T-helper 2 cell treated with Interferon-gamma antibody and Interleukin-4, amounts not matched to agents 5 μg/mL and 100 μg/mL, for 36 hours (primary cell): ENCODE data around the gene DDHD1.
"Not testable (repeated sequence)": the region's sequence is repeated elsewhere in the genome, so short reads cannot be mapped to it uniquely, and the experiment has no call there.

Source experiments
- DNase-seq: peaks from one replicate; pipeline ENCODE4 v3.0.0; 2021; ENCODE audit warnings: low spot score
- H3K27ac Mint-ChIP-seq: one replicate; pipeline ENCODE4 v1.8.0; 2021; ENCODE audit warnings: mild to moderate bottlenecking, mixed read lengths
- H3K27me3 Mint-ChIP-seq: one replicate; pipeline ENCODE4 v1.8.0; 2021; ENCODE audit warnings: low read depth, mixed read lengths
- H3K36me3 Mint-ChIP-seq: one replicate; pipeline ENCODE4 v1.8.0; 2021; ENCODE audit warnings: low read depth, mixed read lengths
- H3K4me1 Mint-ChIP-seq: one replicate; pipeline ENCODE4 v1.8.0; 2021; ENCODE audit warnings: low read depth, mixed read lengths
- H3K4me3 Mint-ChIP-seq: one replicate; pipeline ENCODE4 v1.8.0; 2022; ENCODE audit warnings: mild to moderate bottlenecking, moderate library complexity, mixed read lengths
- H3K9me3 Mint-ChIP-seq: one replicate; pipeline ENCODE4 v1.8.0; 2021; ENCODE audit warnings: mixed read lengths

Gene DDHD1

GRCh38 chr14:53144244-53144643, 8.9 kb downstream of the DDHD1 start:
- peaks cover 49% of the 10 kb centered on the region for H3K9me3 Mint-ChIP-seq
- H3K27ac Mint-ChIP-seq, result peak overlapping the region; percentile 52
- peaks cover 57% of the 10 kb centered on the region for H3K4me1 Mint-ChIP-seq
- peak; percentile 30 for DNase-seq
- H3K36me3 Mint-ChIP-seq, result peaks cover 63% of the 10 kb centered on the region
- peak overlapping the region; percentile 46 for H3K4me3 Mint-ChIP-seq
- no peaks in the 10 kb centered on the region for H3K27me3 Mint-ChIP-seq

GRCh38 chr14:53140585-53140984, 12.5 kb downstream of the DDHD1 start:
- peaks cover 48% of the 10 kb centered on the region for H3K4me1 Mint-ChIP-seq
- peaks cover 75% of the 10 kb centered on the region for H3K36me3 Mint-ChIP-seq
- H3K4me3 Mint-ChIP-seq, result no peak overlapping the region
- DNase-seq, result no peak
- H3K27ac Mint-ChIP-seq, result no peak overlapping the region
- no peaks in the 10 kb centered on the region for H3K27me3 Mint-ChIP-seq
- H3K9me3 Mint-ChIP-seq, result peaks cover 71% of the 10 kb centered on the region

GRCh38 chr14:53137568-53138203, 15.4 kb downstream of the DDHD1 start:
- Mint-ChIP-seq H3K36me3 (peaks cover 59% of the 10 kb centered on the region), H3K27ac (no peak overlapping the region), H3K4me1 (peaks cover 28% of the 10 kb centered on the region), H3K27me3 (no peaks in the 10 kb centered on the region), H3K4me3 (no peak overlapping the region), H3K9me3 (peaks cover 56% of the 10 kb centered on the region)
- no peak for DNase-seq

GRCh38 chr14:53130491-53130890, 22.6 kb downstream of the DDHD1 start:
- not testable (repeated sequence) for H3K9me3 Mint-ChIP-seq, DNase-seq, H3K27ac Mint-ChIP-seq, H3K27me3 Mint-ChIP-seq, H3K4me3 Mint-ChIP-seq, H3K36me3 Mint-ChIP-seq
- H3K4me1 Mint-ChIP-seq, result peaks cover 26% of the 10 kb centered on the region

GRCh38 chr14:53128303-53129028, 24.7 kb downstream of the DDHD1 start:
- H3K27ac Mint-ChIP-seq, result peak overlapping the region; percentile 35

GRCh38 chr14:53127832-53128231, 25.3 kb downstream of the DDHD1 start:
- H3K4me1 Mint-ChIP-seq, result peaks cover 27% of the 10 kb centered on the region
- H3K27me3 Mint-ChIP-seq, result no peaks in the 10 kb centered on the region
- H3K27ac Mint-ChIP-seq, result peak overlapping the region; percentile 19
- no peak for DNase-seq
- H3K4me3 Mint-ChIP-seq, result peak overlapping the region; percentile 25
- no peaks in the 10 kb centered on the region for H3K9me3 Mint-ChIP-seq
- peaks cover 12% of the 10 kb centered on the region for H3K36me3 Mint-ChIP-seq

More at GRCh38 chr14:53128303-53129028, 24.7 kb downstream of the DDHD1 start:
- Mint-ChIP-seq H3K36me3 (peaks cover 10% of the 10 kb centered on the region), H3K4me1 (peaks cover 26% of the 10 kb centered on the region), H3K4me3 (no peak overlapping the region), H3K27me3 (no peaks in the 10 kb centered on the region), H3K9me3 (no peaks in the 10 kb centered on the region)
- no peak for DNase-seq

- DNase-seq, result no peak
- Mint-ChIP-seq H3K27ac (peak overlapping the region; percentile 83), H3K4me1 (peaks cover 29% of the 10 kb centered on the region), H3K9me3 (no peaks in the 10 kb centered on the region), H3K36me3 (peaks cover 15% of the 10 kb centered on the region), H3K4me3 (peak overlapping the region; percentile 78), H3K27me3 (no peaks in the 10 kb centered on the region)
Measured at GRCh38 chr14:53127151-53127550, 26.0 kb downstream of the DDHD1 start.

- Mint-ChIP-seq H3K9me3 (peaks cover 4% of the 10 kb centered on the region), H3K4me3 (peak overlapping the region; percentile 78), H3K36me3 (peaks cover 19% of the 10 kb centered on the region), H3K4me1 (peaks cover 29% of the 10 kb centered on the region), H3K27ac (peak overlapping the region; percentile 83), H3K27me3 (no peaks in the 10 kb centered on the region)
- no peak for DNase-seq
Measured at GRCh38 chr14:53126731-53127130, 26.4 kb downstream of the DDHD1 start.

- Mint-ChIP-seq H3K27me3 (no peaks in the 10 kb centered on the region), H3K36me3 (peaks cover 31% of the 10 kb centered on the region), H3K27ac (no peak overlapping the region), H3K9me3 (peaks cover 19% of the 10 kb centered on the region), H3K4me3 (no peak overlapping the region), H3K4me1 (peaks cover 34% of the 10 kb centered on the region)
- DNase-seq, result no peak
Measured at GRCh38 chr14:53124786-53125185, 28.3 kb downstream of the DDHD1 start.

GRCh38 chr14:53121419-53121818, 31.7 kb downstream of the DDHD1 start:
- H3K27ac Mint-ChIP-seq, H3K27me3 Mint-ChIP-seq, DNase-seq, H3K4me3 Mint-ChIP-seq: not testable (repeated sequence)
- Mint-ChIP-seq H3K4me1 (peaks cover 41% of the 10 kb centered on the region), H3K9me3 (peaks cover 28% of the 10 kb centered on the region), H3K36me3 (peaks cover 42% of the 10 kb centered on the region)

GRCh38 chr14:53117479-53117878, 35.6 kb downstream of the DDHD1 start:
- not testable (repeated sequence) for H3K4me3 Mint-ChIP-seq, H3K27ac Mint-ChIP-seq
- peaks cover 57% of the 10 kb centered on the region for H3K4me1 Mint-ChIP-seq

GRCh38 chr14:53113989-53114388, 39.1 kb downstream of the DDHD1 start:
- H3K4me1 Mint-ChIP-seq, result peaks cover 52% of the 10 kb centered on the region
- peaks cover 21% of the 10 kb centered on the region for H3K9me3 Mint-ChIP-seq
- H3K27me3 Mint-ChIP-seq, result no peaks in the 10 kb centered on the region
- no peak for DNase-seq
- peaks cover 41% of the 10 kb centered on the region for H3K36me3 Mint-ChIP-seq
- H3K4me3 Mint-ChIP-seq, result no peak overlapping the region
- no peak overlapping the region for H3K27ac Mint-ChIP-seq

More at GRCh38 chr14:53117479-53117878, 35.6 kb downstream of the DDHD1 start:
- not testable (repeated sequence) for DNase-seq, H3K27me3 Mint-ChIP-seq
- peaks cover 43% of the 10 kb centered on the region for H3K9me3 Mint-ChIP-seq
- H3K36me3 Mint-ChIP-seq, result peaks cover 60% of the 10 kb centered on the region

GRCh38 chr14:53110096-53110495, 43.0 kb downstream of the DDHD1 start:
- DNase-seq, result no peak
- Mint-ChIP-seq H3K4me1 (peaks cover 32% of the 10 kb centered on the region), H3K9me3 (peaks cover 9% of the 10 kb centered on the region), H3K27ac (no peak overlapping the region), H3K27me3 (no peaks in the 10 kb centered on the region), H3K4me3 (no peak overlapping the region), H3K36me3 (peaks cover 24% of the 10 kb centered on the region)
